Measurements from ENCODE around the gene SLC17A9. TPM values are rescaled to one million over a fixed set of nuclear protein-coding genes. Genes with fewer than 3 reads are reported as not detected.

Gene SLC17A9
- total and polyA plus RNA-seq, 2 experiments from 2014 or later, result 32.0 to 39.3 TPM

GRCh38 chr20:62943396-62943795 is 9.1 kb upstream of the SLC17A9 start:
- TF ChIP-seq STAT1 (IDR thresholded peaks at IDR 0.05; ENCODE audit: unreplicated experiment), result no peak
- TF ChIP-seq JUNB (IDR thresholded peaks at IDR 0.05; ENCODE audit: unreplicated experiment), result no peak
- no peak for TF ChIP-seq CREB1 (CRISPR knock-in tag; IDR thresholded peaks at IDR 0.05; ENCODE audit: low read depth)
- TF ChIP-seq ZNF114 (CRISPR knock-in tag; IDR thresholded peaks at IDR 0.05), result no peak
- Histone ChIP-seq H3K4me1 (ENCODE audit: insufficient read depth) (peaks cover 19% of the 10 kb centered on the region), H3F3A (replicated peaks; ENCODE audit: low read depth) (peaks cover 31% of the 10 kb centered on the region), H3K4me2 (no peak overlapping the region), H3K4me3 (no peak overlapping the region), H2AFZ (no peak overlapping the region), H3K27ac (ENCODE audit: low read depth) (no peak overlapping the region), H3K27me3 (ENCODE audit: insufficient read depth) (no peaks in the 10 kb centered on the region), H4K20me1 (replicated peaks; ENCODE audit: insufficient read depth) (peaks cover 72% of the 10 kb centered on the region), H3K36me3 (ENCODE audit: insufficient read depth) (peaks cover 52% of the 10 kb centered on the region), H3K9me2 (ENCODE audit: insufficient read depth) (no peaks in the 10 kb centered on the region), H3K79me2 (replicated peaks; ENCODE audit: insufficient read depth) (peaks cover 100% of the 10 kb centered on the region)
- Mint-ChIP-seq H3K27me3 (ENCODE audit: insufficient read depth, low read depth, poor library complexity) (no peaks in the 10 kb centered on the region), H3K9me3 (no peaks in the 10 kb centered on the region), H3K27ac (no peak overlapping the region), H3K4me3 (no peak overlapping the region), H3K4me1 (peaks cover 17% of the 10 kb centered on the region), H3K36me3 (ENCODE audit: low read depth) (peaks cover 78% of the 10 kb centered on the region)
- ATAC-seq (no peak), DNase-seq (ENCODE audit: low spot score) (no peak)

GRCh38 chr20:62944184-62944583 is 8.3 kb upstream of the SLC17A9 start:
- H3K4me3 Mint-ChIP-seq, result no peak overlapping the region
- H3K36me3 ChIP-seq (ENCODE audit: insufficient read depth), result peaks cover 57% of the 10 kb centered on the region

More at GRCh38 chr20:62944184-62944583, 8.3 kb upstream of the SLC17A9 start:
- no peaks in the 10 kb centered on the region for H3K27me3 Mint-ChIP-seq (ENCODE audit: insufficient read depth, low read depth, poor library complexity)
- Histone ChIP-seq H3K27me3 (ENCODE audit: insufficient read depth) (no peaks in the 10 kb centered on the region), H3K9me2 (ENCODE audit: insufficient read depth) (no peaks in the 10 kb centered on the region), H2AFZ (no peak overlapping the region), H3K4me2 (no peak overlapping the region), H3F3A (replicated peaks; ENCODE audit: low read depth) (peaks cover 28% of the 10 kb centered on the region), H4K20me1 (replicated peaks; ENCODE audit: insufficient read depth) (peaks cover 71% of the 10 kb centered on the region), H3K4me1 (ENCODE audit: insufficient read depth) (peaks cover 15% of the 10 kb centered on the region), H3K79me2 (replicated peaks; ENCODE audit: insufficient read depth) (peaks cover 100% of the 10 kb centered on the region), H3K27ac (ENCODE audit: low read depth) (0 out of 2 replicates have a peak overlapping the region, but pooled peaks have one; percentile 14), H3K4me3 (no peak overlapping the region)
- peaks cover 10% of the 10 kb centered on the region for H3K4me1 Mint-ChIP-seq
- no peaks in the 10 kb centered on the region for H3K9me3 Mint-ChIP-seq
- H3K27ac Mint-ChIP-seq, result peak overlapping the region; percentile 23; the same call in 1 of the 2 replicates
- no peak for ATAC-seq
- no peak for TF ChIP-seq NANOG (IDR thresholded peaks at IDR 0.05; ENCODE audit: borderline replicate concordance)
- TF ChIP-seq POLR2AphosphoS5 (IDR thresholded peaks at IDR 0.05; ENCODE audit: low read depth), result no peak
- no peak for TF ChIP-seq CTCF (conservative IDR thresholded peaks at IDR 0.05; ENCODE audit: low read depth in 2 of 2)
- no peak for TF ChIP-seq EZH2phosphoT487 (IDR thresholded peaks at IDR 0.05; ENCODE audit: unreplicated experiment)
- no peak for TF ChIP-seq JUNB (IDR thresholded peaks at IDR 0.05; ENCODE audit: unreplicated experiment)
- H3K36me3 Mint-ChIP-seq (ENCODE audit: low read depth), result peaks cover 83% of the 10 kb centered on the region
- DNase-seq (ENCODE audit: low spot score), result no peak
